NCI-H187 (cell line): Measurements from ENCODE around the gene SLC9A7.

Experiments
- DNase-seq, 2 experiments: peaks; one replicate each; lab custom pipeline; 2025; lab: John Stamatoyannopoulos, UW

The SLC9A7 gene

DNA sequence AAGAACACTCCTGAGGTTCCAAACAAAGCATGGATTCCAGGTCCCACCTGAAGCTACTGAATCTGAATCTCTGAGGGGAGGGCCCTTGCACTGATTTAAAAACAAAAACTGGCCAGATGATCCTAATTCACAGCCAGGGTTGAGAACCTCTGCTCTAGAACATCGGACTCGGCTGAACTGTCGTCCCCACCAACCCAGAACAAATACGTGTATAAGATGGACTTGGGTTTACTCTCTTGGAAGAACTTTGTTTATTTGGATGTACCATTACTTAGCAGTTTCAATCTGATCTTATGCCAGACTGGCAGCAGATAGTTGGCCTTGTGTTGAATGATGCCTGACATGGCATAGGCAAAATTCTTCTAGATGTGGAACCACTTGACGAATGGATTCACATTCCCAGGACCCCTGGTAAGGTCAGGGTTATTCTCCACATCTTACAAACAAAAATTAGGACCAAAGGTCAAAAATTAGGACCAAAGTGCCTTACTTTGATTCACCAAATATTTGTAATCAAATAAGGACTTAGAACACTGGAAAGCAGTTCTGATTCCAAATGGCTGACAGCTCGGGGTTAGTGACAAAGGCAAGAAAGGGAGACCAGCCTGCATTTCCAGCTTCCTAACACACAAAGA is 156.3 kb downstream of the SLC9A7 start:
- DNase-seq, result no peak

DNA sequence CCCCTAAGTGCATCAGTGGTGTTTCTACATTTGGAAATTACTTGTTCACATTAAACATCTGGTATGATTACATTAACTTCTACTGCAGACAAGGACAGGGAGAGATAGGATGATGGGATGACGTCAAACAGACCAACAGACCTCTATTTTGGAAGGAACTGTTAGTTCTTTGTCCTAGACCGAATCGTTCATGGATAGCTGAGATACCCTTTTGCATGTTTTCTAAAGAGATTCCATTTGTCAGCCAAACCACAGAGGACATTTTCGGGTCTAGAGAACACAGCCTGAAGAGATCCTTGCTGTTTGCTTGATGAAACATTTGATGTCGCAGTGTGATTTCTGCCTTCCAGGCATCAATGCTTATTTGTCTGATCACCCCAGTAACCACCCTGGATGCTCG is 157.6 kb downstream of the SLC9A7 start:
- no peak for DNase-seq

DNA sequence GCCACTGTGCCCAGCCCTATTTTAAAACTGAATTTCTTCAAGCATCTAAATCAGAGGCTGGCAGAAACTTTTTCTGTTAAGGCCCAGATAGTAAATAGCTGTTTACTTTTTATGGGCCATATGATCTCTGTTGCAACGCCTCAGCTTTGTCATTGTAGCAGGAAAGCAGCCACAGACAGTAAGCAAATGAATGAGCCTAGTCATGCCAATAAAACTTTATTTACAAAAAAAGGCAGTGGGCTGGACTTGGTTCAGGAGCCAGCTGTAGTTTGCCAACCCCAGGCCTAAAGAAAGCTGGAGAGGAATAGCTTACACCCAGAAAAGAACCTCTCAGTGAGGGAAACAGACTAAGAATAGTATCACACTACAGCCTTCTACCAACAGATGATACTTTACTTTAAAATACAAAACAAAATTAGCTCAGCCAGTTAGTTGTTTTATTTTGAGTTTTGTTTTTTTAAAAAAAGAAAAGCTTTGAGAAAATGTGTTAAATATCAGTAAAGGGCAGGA is 159.8 kb downstream of the SLC9A7 start:
- no peak for DNase-seq

DNA sequence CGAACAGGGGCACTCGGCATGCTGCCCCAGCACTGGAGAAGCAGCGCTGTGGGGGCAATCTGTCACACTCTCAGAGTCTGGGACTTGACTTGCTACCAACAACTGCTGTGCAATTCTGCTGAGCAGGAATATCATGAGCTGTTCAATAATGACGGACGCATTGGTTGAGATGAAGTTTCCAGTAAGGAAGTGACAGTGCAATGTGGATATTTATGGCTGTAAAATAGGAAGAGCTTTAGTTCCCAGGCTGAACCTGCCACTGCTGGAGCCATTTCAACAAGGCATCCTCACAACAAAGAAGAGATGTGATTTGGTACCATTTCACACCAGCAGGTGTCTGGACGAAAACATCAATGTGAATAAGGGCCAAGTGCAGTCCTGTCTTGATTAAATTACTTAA is 161.1 kb downstream of the SLC9A7 start:
- no peak for DNase-seq

DNA sequence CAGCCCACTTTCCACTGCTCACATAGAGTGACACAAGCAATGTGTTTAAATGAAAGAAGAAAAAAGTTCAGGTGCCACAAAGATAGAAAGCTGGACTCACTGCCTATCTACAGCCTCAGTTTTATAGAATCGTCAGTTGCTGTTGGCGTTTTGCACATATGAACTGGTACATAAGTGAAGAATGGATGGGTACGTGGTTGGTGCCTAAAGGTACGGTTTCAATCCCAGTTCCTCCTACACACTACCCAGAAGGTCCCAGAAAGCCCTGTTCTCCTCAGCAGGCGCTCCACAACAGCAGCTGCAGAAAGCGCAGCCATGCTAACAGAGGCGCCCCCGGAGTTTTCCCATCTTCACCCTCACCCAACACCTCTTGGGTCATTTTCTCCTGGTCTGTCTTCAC is 161.7 kb downstream of the SLC9A7 start:
- no peak for DNase-seq

DNA sequence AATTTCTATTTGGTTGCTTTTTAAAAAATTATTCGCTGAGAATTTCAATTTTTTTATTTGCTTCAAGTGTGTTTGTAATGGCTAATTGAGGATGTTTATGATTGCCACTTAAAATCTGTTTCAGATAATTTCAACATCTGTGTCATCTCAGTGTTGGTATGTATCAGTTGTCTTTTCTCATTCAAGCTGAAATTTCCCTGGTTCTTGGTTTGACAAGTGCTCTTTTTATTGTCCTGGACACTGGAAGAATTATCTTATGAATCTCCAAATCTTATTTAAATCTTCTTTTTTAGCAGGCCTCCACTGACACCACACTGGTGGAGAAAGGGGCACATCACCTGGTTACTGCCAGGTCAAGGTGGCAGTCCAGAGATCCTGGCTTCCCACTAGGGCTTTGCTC is 163.8 kb downstream of the SLC9A7 start:
- no peak for DNase-seq

DNA sequence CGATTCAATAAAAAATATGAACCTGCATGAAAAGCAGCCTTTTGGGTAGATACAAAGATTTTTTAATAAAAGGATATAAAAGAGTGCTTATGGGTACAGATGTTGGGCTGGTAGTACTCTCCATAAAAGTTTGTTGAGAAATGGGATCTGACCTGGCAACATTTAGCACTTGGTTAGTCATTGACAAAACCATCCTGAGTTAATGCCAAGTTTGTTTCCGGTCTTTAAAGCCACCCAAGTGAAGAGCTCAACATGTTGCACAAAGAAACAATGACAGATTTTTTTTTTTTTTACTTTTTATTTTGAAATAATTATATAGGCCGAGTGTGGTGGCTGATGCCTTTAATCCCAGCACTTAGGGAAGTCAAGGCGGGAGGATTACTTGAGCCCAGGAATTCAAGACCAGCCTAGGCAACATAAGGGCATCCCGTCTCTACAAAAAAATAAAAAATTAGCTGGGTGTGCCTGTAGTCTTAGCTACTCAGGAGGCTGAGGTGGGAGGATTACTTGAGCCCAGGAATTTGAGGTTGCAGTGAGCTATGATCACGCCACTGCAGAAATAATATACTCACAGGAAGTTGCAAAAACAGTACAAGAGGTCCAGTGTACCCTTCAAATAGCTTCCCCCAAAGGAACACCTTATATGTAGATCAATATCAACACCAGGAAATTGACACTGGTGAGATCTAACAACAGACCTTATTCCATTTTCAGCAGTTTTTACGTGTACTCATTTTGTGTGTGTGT is 168.8 kb downstream of the SLC9A7 start:
- no peak for DNase-seq

DNA sequence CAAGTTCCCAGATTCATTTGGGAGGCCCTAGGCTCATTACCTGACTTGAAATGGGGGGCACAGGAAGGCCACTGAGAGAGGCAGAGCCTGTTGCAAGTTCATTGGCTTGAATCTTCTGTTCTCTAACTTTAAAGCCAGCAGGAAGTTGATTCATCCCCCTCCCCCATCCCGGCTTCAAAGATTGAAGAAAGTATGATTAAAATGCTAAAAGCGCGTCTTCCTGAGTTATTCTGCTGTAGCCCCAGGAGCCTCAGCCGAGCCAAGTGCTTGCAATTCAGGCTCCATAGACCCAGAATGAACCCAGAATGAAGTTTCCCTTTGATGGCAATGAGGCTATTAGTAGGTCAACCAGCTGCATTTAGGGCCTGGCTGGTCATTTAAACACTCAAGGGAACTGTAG is 170.7 kb downstream of the SLC9A7 start:
- DNase-seq, result no peak

DNA sequence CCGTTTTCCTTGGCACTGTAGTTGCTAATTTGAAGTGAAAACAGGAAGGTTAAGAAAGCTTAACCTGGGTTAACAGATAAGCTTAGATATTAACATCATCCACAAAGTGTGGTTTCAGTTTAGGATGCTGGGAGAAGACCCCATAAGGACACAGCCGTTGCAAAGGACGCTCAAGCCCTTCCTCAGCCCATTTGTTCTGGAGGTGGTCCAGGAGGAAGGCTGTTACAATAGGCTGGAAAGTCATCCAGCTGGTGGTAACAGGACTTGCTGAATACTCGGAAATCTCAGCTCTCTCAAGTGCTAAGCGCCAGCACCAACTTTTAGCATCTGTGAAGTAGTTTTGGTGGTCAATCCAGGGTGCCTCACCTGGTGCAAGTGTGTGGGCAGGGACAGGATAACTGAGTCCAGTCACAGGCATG is 171.2 kb downstream of the SLC9A7 start:
- DNase-seq, result no peak

DNA sequence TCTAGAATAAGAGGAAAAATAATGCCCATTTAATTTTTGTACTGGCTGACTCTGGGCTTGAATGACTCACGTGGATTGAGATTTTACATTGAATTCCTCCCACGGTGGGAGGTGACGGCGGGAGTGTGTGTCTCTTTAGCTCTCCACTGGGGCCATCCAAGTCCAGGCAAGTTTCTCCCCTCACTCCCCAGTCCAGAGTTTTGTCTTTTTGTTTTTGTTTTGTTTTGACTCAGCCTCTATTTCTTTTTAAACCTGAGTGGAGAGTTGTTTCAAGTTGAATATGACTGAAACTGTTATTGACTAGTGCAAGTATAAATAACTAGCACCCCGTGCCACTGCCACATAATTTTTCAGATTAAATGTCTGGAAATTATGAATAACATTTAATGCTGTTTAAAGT is 171.8 kb downstream of the SLC9A7 start:
- no peak for DNase-seq

DNA sequence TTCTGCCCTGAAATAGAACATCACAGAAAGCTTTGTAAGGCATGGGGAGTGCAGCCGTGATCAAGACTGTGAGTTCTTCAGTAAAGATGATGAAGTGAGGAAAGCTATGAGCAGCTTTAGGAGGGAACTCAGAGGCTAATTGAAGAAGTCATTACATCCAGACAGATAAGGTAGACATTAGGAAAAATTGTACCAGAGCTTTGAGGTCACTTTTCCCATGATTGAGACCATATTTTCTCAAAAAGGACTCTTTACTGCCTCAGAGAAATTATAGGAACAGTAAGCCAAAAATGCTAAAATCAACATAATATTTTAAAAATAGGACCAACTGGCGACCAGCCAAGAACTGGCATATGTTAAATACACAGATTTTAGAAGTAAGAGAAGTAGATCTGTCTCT is 174.2 kb downstream of the SLC9A7 start:
- DNase-seq, result no peak

DNA sequence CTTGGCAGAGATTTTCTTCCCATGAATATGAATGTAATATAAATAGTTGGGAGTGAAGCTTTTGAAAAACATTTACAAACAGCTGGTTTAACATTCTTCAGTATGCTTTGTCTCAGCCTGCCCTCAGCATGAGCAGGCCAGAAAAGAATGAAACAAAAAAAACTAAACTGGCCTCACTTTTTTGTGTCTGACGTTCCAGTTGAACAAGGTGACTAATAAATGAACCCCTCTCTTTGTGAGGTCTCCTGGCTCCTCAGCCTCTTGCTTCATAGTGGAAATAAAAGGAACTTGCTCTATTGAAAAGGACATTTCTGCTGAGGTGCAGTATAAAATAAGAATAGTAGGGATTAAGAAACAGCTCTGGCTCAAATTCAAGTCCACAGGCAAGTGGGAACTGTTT is 176.0 kb downstream of the SLC9A7 start:
- DNase-seq, result no peak

DNA sequence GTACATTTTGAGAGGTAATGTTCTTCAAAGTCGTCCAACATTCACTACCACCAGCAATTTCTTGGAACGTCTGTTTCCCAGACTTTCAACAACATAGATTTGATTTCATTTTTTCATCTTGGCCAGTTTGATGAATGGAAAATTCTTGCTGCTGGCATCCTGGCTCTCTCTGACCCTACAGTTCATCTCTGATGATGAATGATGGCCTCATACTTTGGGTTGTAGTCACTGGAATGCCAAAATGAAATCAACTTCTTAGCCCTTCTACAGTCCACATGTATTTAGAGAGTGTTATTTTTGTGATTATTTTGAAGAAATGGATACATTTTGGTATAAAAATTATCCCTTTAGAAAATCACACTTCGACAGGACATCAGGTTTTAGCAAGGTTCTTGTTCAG is 176.6 kb downstream of the SLC9A7 start:
- no peak for DNase-seq

DNA sequence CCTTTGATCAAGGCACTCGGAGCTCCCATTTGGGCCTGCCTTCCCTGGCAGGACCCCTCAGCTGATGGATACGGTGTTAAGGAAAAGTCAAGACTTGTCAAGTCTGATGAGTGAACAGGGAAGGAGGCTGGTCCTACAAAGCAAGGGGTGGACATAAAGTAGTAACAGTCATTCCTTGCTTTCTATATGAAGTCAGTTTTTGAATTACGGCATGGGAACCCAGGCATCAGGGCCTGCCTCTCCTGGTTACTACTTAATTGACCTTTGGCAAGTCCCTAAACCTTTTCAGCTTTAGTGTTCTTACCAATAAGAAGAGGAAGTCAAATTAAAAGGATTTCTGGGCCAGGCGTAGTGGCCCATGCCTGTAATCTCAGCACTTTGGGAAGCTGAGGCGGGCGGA is 178.3 kb downstream of the SLC9A7 start:
- DNase-seq, result no peak

DNA sequence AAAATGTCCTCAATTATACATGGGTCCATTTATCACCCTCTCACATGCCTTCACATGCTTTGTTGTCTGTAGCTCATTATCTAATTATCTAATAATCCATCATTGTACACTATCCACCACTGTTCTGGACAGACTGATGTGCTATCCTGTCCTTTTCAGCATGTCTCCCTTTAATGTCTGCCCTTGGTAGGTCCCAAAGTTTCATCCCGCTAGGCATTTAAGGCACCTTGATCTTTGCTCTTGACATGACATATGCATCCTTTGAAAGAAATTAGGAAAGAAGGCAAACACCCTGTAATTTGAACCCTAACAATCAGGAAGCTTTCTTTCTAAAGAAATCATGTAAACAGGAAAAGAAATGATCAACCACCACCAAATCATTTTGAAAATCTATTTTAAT is 179.7 kb downstream of the SLC9A7 start:
- DNase-seq, result no peak

DNA sequence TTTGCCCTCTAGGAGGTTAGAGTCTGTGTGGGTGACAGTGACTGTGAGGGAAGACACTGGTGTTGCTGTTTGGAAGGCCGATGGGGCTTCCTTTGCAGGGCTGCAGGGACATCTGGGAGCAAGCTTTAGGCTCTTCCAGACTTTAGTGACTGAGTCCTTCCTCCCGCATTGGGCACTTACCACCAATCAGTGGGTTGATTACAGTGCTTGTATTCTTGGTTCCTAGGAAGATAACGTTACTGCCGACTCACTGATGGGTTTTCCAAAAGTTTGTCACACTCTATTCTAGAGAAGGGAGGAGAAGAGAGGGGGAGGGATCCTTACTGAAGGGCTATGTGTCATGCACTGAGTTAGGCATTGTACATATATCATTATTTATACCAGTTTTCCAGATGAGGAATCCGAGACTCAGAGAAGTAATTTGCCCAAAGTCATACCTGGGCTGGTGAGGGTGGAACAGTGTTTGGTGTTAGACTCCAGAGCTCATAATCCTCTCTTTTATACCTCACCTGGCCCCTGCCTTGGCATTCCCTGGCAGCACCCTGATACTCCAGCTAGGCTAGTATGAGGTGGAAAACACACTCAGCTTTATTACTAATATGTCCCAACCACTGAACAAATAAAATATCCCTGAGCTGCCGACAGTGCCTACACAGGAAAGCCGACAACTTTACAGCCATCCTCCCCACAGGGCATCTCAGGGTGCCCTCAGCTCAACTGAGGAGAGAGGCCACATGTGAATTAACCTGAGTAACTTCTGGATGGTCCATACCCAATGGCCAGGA is 181.5 kb downstream of the SLC9A7 start:
- no peak for DNase-seq

DNA sequence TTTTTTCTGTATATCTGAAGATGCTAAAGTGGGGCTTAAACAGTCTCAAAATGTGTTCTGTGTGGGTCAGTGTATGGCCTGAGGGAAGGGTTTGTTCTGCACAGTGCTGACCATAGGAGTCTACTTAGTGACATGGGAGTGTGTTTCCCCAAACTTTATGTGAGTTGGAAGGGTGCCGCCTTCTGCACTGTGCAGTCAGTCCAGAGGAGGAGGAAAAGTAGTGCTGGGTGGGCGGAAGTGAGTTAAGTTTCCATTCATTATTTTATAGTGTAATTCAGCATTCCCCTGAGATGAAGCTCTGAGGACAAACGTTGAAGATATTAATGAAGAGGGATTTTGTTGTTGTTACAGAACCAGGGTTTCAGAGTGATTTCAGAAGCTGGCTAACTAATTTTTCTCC is 182.5 kb downstream of the SLC9A7 start:
- no peak for DNase-seq

DNA sequence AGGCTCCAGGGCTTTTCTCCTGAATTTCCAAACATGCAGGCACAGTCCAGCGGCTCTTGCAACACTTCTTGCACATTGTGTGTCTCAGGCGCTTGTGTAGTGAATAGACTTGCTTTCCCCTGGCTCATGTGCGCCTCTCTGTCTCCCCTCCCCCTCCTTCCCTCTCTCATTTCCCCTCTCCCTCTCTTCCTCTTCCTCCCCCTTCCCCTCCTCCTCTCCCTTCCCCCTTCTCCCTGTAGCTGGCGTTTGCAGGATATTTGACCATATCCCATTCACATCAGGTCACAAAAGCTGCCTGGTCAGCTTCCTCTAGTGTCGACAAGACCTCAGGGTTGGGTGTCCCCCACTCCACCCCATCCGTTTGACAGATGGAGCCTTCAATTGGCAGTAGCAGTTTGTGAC is 182.9 kb downstream of the SLC9A7 start:
- no peak for DNase-seq

DNA sequence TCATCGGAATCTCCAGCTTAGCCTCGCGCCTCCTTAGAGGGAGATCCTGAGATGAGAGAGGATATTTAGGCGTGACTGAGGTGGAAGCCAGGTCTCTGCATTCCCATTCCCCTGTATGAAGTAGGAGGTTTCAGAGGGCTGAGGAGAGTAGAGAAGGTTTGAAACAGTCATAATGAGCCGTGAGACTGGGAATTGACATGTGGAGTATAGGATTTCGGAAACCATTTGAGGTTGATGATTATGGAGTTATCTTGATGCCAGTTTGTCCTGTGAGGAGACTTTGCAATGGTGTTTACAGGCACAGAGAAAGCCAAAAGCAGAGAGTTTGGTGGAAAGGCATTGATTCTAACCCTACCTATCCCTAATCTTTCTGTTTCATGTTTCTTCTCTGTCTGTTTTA is 183.3 kb downstream of the SLC9A7 start:
- no peak for DNase-seq

DNA sequence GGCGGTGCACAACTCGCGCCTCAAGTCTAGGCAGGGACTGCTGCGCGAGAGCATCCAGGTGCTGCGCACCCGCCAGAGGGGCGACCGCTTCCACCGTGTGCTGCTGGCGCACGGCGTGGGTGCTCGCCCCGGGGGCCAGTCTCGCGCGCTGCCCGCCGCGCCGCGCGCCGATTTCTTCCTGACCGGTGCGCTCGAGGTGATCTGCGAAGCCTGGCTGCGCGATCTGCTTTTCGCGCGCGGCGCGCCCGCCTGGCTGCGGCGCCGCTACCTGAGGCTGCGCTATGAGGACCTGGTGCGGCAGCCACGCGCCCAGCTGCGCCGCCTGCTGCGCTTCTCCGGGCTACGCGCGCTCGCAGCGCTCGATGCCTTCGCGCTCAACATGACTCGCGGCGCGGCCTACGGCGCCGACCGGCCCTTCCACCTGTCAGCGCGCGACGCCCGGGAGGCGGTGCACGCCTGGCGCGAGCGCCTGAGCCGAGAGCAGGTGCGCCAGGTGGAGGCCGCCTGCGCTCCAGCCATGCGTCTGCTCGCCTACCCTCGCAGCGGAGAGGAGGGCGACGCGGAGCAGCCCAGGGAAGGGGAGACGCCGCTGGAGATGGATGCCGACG is 184.0 kb downstream of the SLC9A7 start:
- DNase-seq, result peak; percentile 1 to 21

DNA sequence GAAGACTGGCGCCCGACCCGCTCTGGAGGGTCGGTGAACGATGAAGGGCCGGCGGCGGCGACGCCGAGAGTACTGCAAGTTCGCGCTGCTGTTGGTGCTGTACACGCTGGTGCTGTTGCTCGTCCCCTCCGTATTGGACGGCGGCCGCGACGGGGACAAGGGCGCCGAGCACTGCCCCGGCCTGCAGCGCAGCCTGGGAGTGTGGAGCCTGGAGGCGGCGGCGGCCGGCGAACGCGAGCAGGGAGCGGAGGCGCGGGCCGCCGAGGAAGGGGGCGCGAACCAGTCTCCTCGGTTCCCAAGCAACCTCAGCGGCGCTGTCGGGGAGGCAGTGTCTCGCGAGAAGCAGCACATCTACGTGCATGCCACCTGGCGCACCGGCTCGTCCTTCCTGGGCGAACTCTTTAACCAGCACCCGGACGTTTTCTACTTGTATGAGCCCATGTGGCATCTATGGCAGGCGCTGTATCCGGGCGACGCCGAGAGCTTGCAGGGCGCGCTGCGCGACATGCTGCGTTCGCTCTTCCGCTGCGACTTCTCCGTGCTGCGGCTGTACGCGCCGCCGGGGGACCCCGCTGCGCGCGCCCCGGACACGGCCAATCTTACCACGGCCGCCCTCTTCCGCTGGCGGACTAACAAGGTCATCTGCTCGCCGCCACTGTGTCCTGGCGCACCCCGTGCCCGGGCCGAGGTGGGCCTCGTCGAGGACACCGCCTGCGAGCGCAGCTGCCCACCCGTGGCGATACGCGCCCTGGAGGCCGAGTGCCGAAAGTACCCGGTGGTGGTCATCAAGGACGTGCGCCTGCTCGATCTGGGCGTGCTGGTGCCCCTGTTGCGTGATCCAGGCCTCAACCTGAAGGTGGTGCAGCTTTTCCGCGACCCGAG is 184.8 kb downstream of the SLC9A7 start:
- DNase-seq, result peak in 1 of 2 experiments; percentile 3
